GM13977 (cell line): Measurements from ENCODE around the gene SUPT3H.

Experiments
- DNase-seq: peaks from one replicate; pipeline ENCODE4 v3.0.0; 2012; ENCODE audit warnings: low spot score
- in situ Hi-C: fragments of 300-500 bp; cut with MboI; formaldehyde crosslinking; loops from one replicate; pipeline ENCODE4 v1.12.0; 2022; ENCODE audit warnings: low sequenced_read_pairs, low pct_unique_long_range_greater_than_20kb, mixed read lengths, inconsistent platforms; ENCODE audit not compliant: unreplicated experiment
- TF ChIP-seq, protein P1 (sequence below): IDR thresholded peaks from 2 replicates; pipeline ENCODE4 v1.5.1; 2012; ENCODE audit warnings: mild to moderate bottlenecking, control low read depth; ENCODE audit not compliant: insufficient read depth; ENCODE audit errors: extremely low read depth, missing control alignments

SUPT3H gene

DNA sequence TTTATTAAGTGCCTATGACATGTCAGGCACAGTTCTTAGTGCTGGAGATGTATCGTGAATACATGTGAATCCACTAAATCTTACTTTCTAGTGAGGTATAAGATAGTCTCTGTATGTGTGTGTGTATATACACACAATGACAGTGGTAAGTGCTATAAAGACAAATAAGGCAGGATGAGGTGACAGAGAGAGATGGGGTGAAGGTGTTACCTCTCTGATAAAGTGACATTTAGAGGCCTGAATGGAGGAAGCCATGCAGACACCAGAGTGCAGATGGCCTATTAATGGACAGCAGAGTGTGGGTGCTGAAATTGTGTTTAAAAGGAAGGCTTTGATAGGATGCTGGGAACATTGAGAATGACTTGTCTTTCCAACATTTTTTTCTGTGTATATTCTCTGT, 535.9 kb downstream of the SUPT3H start:
- TF ChIP-seq, protein P1, sequence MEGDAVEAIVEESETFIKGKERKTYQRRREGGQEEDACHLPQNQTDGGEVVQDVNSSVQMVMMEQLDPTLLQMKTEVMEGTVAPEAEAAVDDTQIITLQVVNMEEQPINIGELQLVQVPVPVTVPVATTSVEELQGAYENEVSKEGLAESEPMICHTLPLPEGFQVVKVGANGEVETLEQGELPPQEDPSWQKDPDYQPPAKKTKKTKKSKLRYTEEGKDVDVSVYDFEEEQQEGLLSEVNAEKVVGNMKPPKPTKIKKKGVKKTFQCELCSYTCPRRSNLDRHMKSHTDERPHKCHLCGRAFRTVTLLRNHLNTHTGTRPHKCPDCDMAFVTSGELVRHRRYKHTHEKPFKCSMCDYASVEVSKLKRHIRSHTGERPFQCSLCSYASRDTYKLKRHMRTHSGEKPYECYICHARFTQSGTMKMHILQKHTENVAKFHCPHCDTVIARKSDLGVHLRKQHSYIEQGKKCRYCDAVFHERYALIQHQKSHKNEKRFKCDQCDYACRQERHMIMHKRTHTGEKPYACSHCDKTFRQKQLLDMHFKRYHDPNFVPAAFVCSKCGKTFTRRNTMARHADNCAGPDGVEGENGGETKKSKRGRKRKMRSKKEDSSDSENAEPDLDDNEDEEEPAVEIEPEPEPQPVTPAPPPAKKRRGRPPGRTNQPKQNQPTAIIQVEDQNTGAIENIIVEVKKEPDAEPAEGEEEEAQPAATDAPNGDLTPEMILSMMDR = no peak
- in situ Hi-C loops = no loop called here
- DNase-seq = no peak

DNA sequence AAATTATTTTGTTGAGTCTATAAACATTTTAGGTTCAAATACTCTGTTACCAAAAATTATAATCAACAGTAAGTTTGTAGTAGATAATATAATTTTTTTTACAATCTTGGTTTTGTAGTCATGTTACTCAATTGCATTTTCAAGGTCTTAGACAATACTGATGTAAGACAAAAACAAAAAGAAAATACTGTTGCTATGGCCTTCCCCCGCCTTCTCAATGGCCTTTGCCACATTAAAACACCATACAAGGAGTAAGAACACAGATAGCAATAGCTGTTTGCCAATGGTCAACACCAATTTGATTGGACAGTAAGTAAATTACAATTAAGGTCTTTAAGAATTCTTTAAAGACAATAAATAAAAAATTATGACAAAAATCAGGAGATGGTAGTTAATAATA, 540.0 kb downstream of the SUPT3H start:
- in situ Hi-C loops = no loop called here
- TF ChIP-seq, protein P1 = no peak
- no peak for DNase-seq

DNA sequence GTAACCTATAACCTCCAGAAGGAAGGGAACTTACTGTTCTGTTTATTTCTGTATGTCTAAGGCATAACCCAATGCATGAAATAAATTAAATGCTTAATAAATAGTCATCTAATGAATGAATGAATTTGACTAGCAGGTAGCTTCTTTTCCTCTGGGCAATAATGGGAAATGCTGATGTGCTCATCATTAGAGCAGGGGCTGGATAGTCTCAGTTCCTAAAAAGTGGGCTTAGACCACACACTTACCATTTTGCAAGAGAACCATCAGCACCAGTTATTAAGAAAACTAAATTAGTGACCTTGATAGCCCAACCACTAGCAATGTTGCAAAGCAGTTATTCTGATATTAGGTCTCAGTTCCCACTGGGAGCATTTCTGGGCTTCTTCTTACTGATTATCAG, 540.5 kb downstream of the SUPT3H start:
- in situ Hi-C loops = no loop called here
- TF ChIP-seq, protein P1 = no peak
- DNase-seq = no peak

DNA sequence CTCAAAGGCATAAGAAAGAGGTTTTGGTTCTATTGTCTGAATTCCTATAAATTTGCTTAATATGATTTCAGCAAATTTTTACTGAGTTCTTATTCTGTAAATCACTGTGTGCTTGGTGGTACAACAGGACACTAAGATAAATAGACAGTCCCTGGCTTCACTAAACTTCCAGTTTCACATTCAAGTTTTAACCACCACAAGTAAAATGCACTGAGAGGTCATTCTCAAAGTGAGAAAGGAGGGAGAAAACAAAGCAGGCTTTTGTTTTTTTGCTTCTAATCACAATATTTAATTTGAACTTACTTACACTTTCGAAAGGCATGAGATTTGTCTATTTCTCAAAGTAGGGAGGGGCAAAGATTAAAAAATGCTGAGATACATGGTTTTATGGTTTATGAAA, 544.5 kb downstream of the SUPT3H start:
- in situ Hi-C loops = no loop called here
- TF ChIP-seq, protein P1 = no peak
- DNase-seq = peak; percentile 17

DNA sequence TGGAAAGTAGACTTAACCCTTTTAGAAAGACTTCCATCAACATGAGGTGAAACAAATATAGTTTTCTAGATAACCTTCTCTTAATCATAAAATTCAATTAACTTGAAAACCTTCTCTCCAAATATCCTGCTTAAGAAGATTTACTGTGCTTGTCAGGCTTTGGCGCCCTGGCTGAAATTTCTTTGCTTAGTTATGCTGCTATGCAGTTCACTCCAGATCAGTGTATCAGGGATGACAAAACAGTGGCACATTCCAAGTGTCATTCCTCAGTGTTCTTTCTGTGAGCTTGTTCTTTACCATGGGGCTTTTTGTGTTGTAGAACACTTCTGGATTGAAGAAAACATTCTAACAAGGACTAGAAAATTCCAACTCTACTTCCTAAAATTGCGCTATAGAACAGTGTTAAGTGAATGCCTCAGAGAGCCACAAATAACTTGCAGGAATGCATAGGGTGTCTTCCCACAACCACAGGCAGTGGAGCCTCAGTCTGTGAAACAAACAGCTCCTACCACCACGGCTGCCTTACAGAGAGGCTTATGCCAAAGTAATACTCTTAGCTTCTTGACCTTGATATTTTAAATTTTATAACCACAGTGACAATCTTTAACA, 546.6 kb downstream of the SUPT3H start:
- no peak for DNase-seq
- in situ Hi-C loops = no loop called here
- TF ChIP-seq, protein P1 = no peak

DNA sequence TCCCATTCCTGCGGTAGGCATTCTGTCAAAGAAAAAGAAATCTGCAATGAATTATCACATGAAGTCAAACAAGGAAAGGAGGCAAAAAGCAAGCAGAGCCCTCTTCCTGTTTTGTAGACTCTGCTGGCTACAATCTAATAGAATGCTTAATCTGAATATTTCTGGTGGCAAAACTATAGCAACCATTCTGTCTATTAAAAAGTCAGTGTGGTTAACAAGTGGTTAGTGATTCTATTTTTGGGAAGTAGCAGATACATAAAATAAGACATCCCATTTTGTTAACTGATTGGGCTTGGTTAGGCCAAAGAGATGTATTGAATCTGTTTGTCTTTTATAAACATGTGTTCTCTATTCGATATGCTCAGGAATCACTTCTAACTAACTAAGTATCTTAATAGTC, 547.9 kb downstream of the SUPT3H start:
- no peak for DNase-seq
- in situ Hi-C loops = no loop called here
- TF ChIP-seq, protein P1 = no peak
